HepG2 (cell line): ENCODE measurements around the gene FBXL22. TPM values are rescaled to one million over a fixed set of nuclear protein-coding genes. Genes with fewer than 3 reads are reported as not detected.

ENCODE experiments used
- CCAR2 ChIP-seq: fragments of 200-400 bp; formaldehyde crosslinking; optimal IDR thresholded peaks from 2 replicates; pipeline ENCODE3; 2018; ENCODE audit warnings: low read depth, mild to moderate bottlenecking, low read length, moderate library complexity
- CEBPG ChIP-seq: IDR thresholded peaks from 2 replicates; pipeline ENCODE4 v1.6.1; 2016
- DNMT1 ChIP-seq: sonication (generic); formaldehyde crosslinking; IDR thresholded peaks from 2 replicates; pipeline ENCODE4 v1.5.1; 2020; ENCODE audit warnings: mild to moderate bottlenecking, missing genetic modification reagents
- EED ChIP-seq: sonication (generic); formaldehyde crosslinking; IDR thresholded peaks from 2 replicates; pipeline ENCODE4 v1.5.0; 2020; ENCODE audit warnings: mild to moderate bottlenecking, missing genetic modification reagents
- FOXK1 ChIP-seq: sonication (generic); formaldehyde crosslinking; IDR thresholded peaks from 2 replicates; pipeline ENCODE4 v1.4.0; 2020; ENCODE audit warnings: low read depth, missing genetic modification reagents, borderline replicate concordance
- ISL2 ChIP-seq: sonication (generic); formaldehyde crosslinking; IDR thresholded peaks from 2 replicates; pipeline ENCODE4 v1.5.0; 2020; ENCODE audit warnings: missing genetic modification reagents
- KAT2B ChIP-seq: fragments of 150-350 bp; IDR thresholded peaks from 2 replicates; pipeline ENCODE4 v1.6.1; 2014; ENCODE audit warnings: low read depth, low read length, borderline replicate concordance
- KDM4B ChIP-seq: sonication (generic); formaldehyde crosslinking; IDR thresholded peaks from 2 replicates; pipeline ENCODE4 v1.4.0; 2020; ENCODE audit warnings: missing genetic modification reagents
- KLF16 ChIP-seq, 2 experiments: sonication (generic) in 1 of 2; formaldehyde crosslinking in 1 of 2; IDR thresholded peaks; 2 replicates each; pipeline versions ENCODE4 v1.6.1 to v1.8.0; 2016 to 2023; ENCODE audit warnings: missing genetic modification reagents in 2 of 2, missing compliant biosample characterization in 1 of 2
- MEIS1 ChIP-seq: sonication (generic); formaldehyde crosslinking; IDR thresholded peaks from 2 replicates; pipeline ENCODE4 v1.9.0; 2021; ENCODE audit warnings: mild to moderate bottlenecking, missing genetic modification reagents, moderate library complexity, borderline replicate concordance
- MXD4 ChIP-seq: IDR thresholded peaks from 2 replicates; pipeline ENCODE4 v1.6.1; 2016; ENCODE audit warnings: mild to moderate bottlenecking, missing biosample characterization, missing genetic modification reagents
- NFE2L1 ChIP-seq: sonication (generic); formaldehyde crosslinking; IDR thresholded peaks from 2 replicates; pipeline ENCODE4 v1.4.0; 2020; ENCODE audit warnings: missing genetic modification reagents, mild to moderate bottlenecking, borderline replicate concordance
- NKX3-1 ChIP-seq: sonication (generic); formaldehyde crosslinking; IDR thresholded peaks from 2 replicates; pipeline ENCODE4 v1.5.0; 2020; ENCODE audit warnings: missing genetic modification reagents
- NR2F2 ChIP-seq: IDR thresholded peaks from 2 replicates; pipeline ENCODE4 v1.6.1; 2012; ENCODE audit warnings: low read depth, inconsistent platforms, borderline replicate concordance
- NRL ChIP-seq: sonication (generic); formaldehyde crosslinking; IDR thresholded peaks from 2 replicates; pipeline ENCODE4 v1.5.0; 2020; ENCODE audit warnings: missing genetic modification reagents, mild to moderate bottlenecking, moderate library complexity, borderline replicate concordance
- RARA ChIP-seq: IDR thresholded peaks from 2 replicates; pipeline ENCODE4 v1.6.1; 2016; ENCODE audit warnings: missing genetic modification reagents, missing compliant biosample characterization
- SMARCC2 ChIP-seq: fragments of 450-650 bp; IDR thresholded peaks from 2 replicates; pipeline ENCODE4 v1.6.1; 2017; ENCODE audit warnings: antibody characterized with exemption, mild to moderate bottlenecking
- SMC3 ChIP-seq: IDR thresholded peaks from 2 replicates; pipeline ENCODE4 v1.6.1; 2011; ENCODE audit warnings: low read length, improper control_type of control experiment
- WIZ ChIP-seq: sonication (generic); formaldehyde crosslinking; IDR thresholded peaks from 2 replicates; pipeline ENCODE4 v1.5.1; 2020; ENCODE audit warnings: mild to moderate bottlenecking, missing genetic modification reagents
- ZBTB7A ChIP-seq: sonication (generic); formaldehyde crosslinking; IDR thresholded peaks from 2 replicates; pipeline ENCODE4 v1.8.0; 2022; ENCODE audit warnings: mild to moderate bottlenecking, missing genetic modification reagents
- ZC3H13 ChIP-seq: sonication (generic); formaldehyde crosslinking; IDR thresholded peaks from 2 replicates; pipeline ENCODE4 v1.8.1; 2023; ENCODE audit warnings: mild to moderate bottlenecking, missing genetic modification reagents, moderate library complexity
- ZIK1 ChIP-seq: sonication (generic); formaldehyde crosslinking; IDR thresholded peaks from 2 replicates; pipeline ENCODE4 v1.5.0; 2020; ENCODE audit warnings: mild to moderate bottlenecking, low read depth, missing genetic modification reagents, borderline replicate concordance
- ZNF10 ChIP-seq: sonication (generic); formaldehyde crosslinking; IDR thresholded peaks from 2 replicates; pipeline ENCODE4 v1.4.0; 2020; ENCODE audit warnings: mild to moderate bottlenecking, low read depth, missing genetic modification reagents, borderline replicate concordance
- ZNF205 ChIP-seq: IDR thresholded peaks from 2 replicates; pipeline ENCODE4 v1.6.1; 2018; ENCODE audit warnings: missing biosample characterization, missing genetic modification reagents
- ZNF343 ChIP-seq: sonication (generic); formaldehyde crosslinking; IDR thresholded peaks from 2 replicates; pipeline ENCODE4 v1.4.0; 2020; ENCODE audit warnings: mild to moderate bottlenecking, missing genetic modification reagents
- ZNF557 ChIP-seq: sonication (generic); formaldehyde crosslinking; IDR thresholded peaks from 2 replicates; pipeline ENCODE4 v1.4.0; 2020; ENCODE audit warnings: missing genetic modification reagents
- ZNF569 ChIP-seq: sonication (generic); formaldehyde crosslinking; IDR thresholded peaks from 2 replicates; pipeline ENCODE4 v1.5.0; 2020; ENCODE audit warnings: mild to moderate bottlenecking, missing genetic modification reagents, moderate library complexity, borderline replicate concordance
- ZNF570 ChIP-seq: sonication (generic); formaldehyde crosslinking; IDR thresholded peaks from 2 replicates; pipeline ENCODE4 v1.4.0; 2020; ENCODE audit warnings: mild to moderate bottlenecking, missing genetic modification reagents, borderline replicate concordance
- ZNF773 ChIP-seq: sonication (generic); formaldehyde crosslinking; IDR thresholded peaks from 2 replicates; pipeline ENCODE4 v1.4.0; 2020; ENCODE audit warnings: missing genetic modification reagents, borderline replicate concordance
- ZSCAN30 ChIP-seq: sonication (generic); formaldehyde crosslinking; IDR thresholded peaks from 2 replicates; pipeline ENCODE4 v1.5.0; 2020; ENCODE audit warnings: mild to moderate bottlenecking, missing genetic modification reagents
- polyA plus RNA-seq, 8 experiments: library from polyadenylated mRNA; depleted of rRNA in 3 of 8; stranded (reverse) in 7 of 8; unstranded in 1 of 8; fragments of >200 nt; fragmentation: Illumina TruSeq in 4 of 8; extraction: Trizol in 4 of 8; gene quantifications; 2 replicates each; pipeline versions ENCODE4 v1.2.1 to v1.2.3, GENCODE V29; 2011 to 2016; ENCODE audit warnings: low read depth in 4 of 8, missing spikeins in 1 of 8, mixed read lengths in 1 of 8; ENCODE audit not compliant: insufficient read depth in 1 of 8
- total RNA-seq, 5 experiments: library from RNA; depleted of rRNA; stranded (reverse); fragments of >200 nt; fragmentation: Illumina TruSeq; extraction: Trizol; gene quantifications; 2 replicates each; pipeline ENCODE4 v1.2.3, GENCODE V29; 2016; ENCODE audit warnings: low read depth in 1 of 5
- TF ChIP-seq, protein P1 (sequence below): sonication (generic); formaldehyde crosslinking; IDR thresholded peaks from 2 replicates; pipeline ENCODE4 v1.5.1; 2020; ENCODE audit warnings: missing genetic modification reagents, mild to moderate bottlenecking, borderline replicate concordance
- TF ChIP-seq, protein P2 (sequence below): sonication (generic); formaldehyde crosslinking; IDR thresholded peaks from 2 replicates; pipeline ENCODE4 v1.5.0; 2020; ENCODE audit warnings: mild to moderate bottlenecking, missing genetic modification reagents

Gene FBXL22
- total and polyA plus RNA-seq, 2 of the 13 experiments (the other 11 are each of a cell fraction or from before 2014, with no cell fraction given) = 0.15 to 0.33 TPM

DNA sequence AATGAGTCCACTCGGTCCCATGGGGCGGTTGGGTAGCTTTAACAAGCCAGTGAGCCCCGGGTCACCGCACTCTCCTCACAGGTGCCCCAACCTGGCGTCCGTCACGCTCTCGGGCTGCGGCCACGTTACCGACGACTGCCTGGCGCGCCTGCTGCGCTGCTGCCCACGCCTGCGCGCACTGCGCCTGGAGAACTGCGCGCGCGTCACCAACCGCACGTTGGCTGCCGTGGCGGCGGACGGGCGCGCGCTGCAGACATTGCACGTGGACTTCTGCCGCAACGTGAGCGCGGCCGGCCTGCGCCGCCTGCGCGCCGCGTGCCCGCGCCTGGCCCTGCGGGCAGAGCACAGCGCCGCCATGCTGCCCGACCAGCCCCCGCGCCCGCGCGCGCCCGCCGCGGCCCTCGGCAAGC lies 3.4 kb downstream of the FBXL22 start (continued):
- TF ChIP-seq DNMT1 (peak; percentile 90; the same call in 1 of the 2 replicates), CEBPG (no peak), FOXK1 (CRISPR knock-in tag) (no peak), CCAR2 (no peak), ZIK1 (no peak), NFE2L1 (CRISPR knock-in tag) (no peak), KLF16 (CRISPR knock-in tag; IDR thresholded peaks at IDR 0.05) (no peak), ZNF343 (CRISPR knock-in tag) (0 out of 2 replicates have a peak, but pooled peaks have one; percentile 80), SMC3 (no peak), KDM4B (no peak), ZNF569 (CRISPR knock-in tag) (no peak), SMARCC2 (no peak), ZBTB7A (CRISPR knock-in tag) (no peak), WIZ (peak; percentile 92; the same call in 1 of the 2 replicates), ZC3H13 (no peak), RARA (CRISPR knock-in tag) (no peak), ZNF557 (CRISPR knock-in tag) (peak; percentile 58; the same call in 1 of the 2 replicates), KAT2B (no peak), EED (no peak), ZNF205 (no peak), ZSCAN30 (no peak), ZNF570 (CRISPR knock-in tag) (no peak), MXD4 (CRISPR knock-in tag) (peak; percentile 84; the same call in 1 of the 2 replicates), ZNF773 (peak; percentile 66; the same call in 1 of the 2 replicates), ISL2 (CRISPR knock-in tag) (peak; percentile 58; the same call in 1 of the 2 replicates), NKX3-1 (peak; percentile 92), ZNF10 (CRISPR knock-in tag) (no peak), NRL (CRISPR knock-in tag) (no peak), MEIS1 (no peak), NR2F2 (no peak)
- TF ChIP-seq, protein P1, sequence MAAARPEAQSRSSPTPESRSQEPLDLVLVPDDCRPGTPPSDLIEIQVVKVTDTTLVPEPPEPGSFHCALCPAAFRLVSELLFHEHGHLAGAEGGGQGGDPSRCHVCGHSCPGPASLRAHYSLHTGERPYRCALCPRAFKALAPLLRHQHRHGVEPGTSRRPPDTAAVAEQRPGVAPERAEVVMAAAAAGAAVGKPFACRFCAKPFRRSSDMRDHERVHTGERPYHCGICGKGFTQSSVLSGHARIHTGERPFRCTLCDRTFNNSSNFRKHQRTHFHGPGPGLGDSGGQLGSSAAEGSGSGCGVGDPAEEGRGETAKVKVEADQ (CRISPR knock-in tag) = 0 out of 2 replicates have a peak, but pooled peaks have one; percentile 16
- TF ChIP-seq, protein P2, sequence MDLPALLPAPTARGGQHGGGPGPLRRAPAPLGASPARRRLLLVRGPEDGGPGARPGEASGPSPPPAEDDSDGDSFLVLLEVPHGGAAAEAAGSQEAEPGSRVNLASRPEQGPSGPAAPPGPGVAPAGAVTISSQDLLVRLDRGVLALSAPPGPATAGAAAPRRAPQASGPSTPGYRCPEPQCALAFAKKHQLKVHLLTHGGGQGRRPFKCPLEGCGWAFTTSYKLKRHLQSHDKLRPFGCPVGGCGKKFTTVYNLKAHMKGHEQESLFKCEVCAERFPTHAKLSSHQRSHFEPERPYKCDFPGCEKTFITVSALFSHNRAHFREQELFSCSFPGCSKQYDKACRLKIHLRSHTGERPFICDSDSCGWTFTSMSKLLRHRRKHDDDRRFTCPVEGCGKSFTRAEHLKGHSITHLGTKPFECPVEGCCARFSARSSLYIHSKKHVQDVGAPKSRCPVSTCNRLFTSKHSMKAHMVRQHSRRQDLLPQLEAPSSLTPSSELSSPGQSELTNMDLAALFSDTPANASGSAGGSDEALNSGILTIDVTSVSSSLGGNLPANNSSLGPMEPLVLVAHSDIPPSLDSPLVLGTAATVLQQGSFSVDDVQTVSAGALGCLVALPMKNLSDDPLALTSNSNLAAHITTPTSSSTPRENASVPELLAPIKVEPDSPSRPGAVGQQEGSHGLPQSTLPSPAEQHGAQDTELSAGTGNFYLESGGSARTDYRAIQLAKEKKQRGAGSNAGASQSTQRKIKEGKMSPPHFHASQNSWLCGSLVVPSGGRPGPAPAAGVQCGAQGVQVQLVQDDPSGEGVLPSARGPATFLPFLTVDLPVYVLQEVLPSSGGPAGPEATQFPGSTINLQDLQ (CRISPR knock-in tag) = peak; percentile 72; the same call in 1 of the 2 replicates
